Myocyte (in vitro differentiated cells): Measurements from ENCODE around the gene GCFC2. TPM values are rescaled to one million over a fixed set of nuclear protein-coding genes. Genes with fewer than 3 reads are reported as not detected.
"Not testable (repeated sequence)": the region's sequence is repeated elsewhere in the genome, so short reads cannot be mapped to it uniquely, and the experiment has no call there.

Experiments used
- DNase-seq: peaks from one replicate; pipeline ENCODE4 v3.0.0-alpha.2; 2012; ENCODE audit warnings: low read depth
- polyA plus RNA-seq: library from polyadenylated mRNA; unstranded; fragments of >200 nt; gene quantifications from one replicate; pipeline ENCODE4 v1.2.1, GENCODE V29; 2012; ENCODE audit warnings: missing spikeins
- total RNA-seq: library from RNA; depleted of rRNA; stranded (reverse); fragments of >200 nt; gene quantifications from 2 replicates; pipeline ENCODE4 v1.2.3, GENCODE V29; 2014

The GCFC2 gene
- 10.5 and 14.6 TPM in 2 replicates for total RNA-seq
- polyA plus RNA-seq, result 3.5 TPM

DNA sequence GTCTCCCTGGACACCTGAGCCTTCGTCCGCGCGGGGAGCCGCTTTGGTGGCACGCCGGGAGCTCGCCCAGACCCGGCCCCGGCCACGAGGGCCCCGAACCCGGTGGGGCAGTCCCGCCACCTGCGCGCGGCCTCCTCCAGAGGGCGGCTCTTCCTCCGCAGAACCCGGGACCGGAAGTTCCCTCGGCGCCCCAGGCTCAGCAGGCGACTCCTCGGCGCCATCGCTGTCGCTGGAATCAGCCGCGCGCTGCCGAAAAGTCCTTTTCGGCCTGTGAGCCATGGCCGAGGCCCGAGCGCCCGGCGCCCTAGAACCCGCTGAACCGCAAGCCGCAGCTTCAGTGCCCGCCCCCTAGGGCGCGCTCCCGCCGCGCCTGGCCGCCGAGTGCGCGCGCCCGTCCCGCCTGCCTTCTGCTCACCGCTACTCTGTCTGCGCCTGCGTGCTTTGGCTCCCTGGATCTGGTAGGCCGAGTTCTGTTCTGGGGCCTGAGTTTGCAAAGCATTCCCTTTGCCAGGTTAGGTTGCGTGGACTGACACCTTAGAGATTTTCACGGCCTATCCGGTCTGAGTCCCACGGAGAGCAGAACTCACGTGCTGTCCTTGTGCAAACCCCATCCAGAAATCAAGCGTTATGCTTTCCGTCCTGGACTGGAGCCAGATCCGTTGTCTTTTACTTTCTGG lies at the start of gene GCFC2:
GCFC2 (minus strand) TSS at position 339 of the 677 bp plus-strand sequence; CDS start at position 279, 60 bp downstream.
- peak; percentile 88 for DNase-seq

- no peak for DNase-seq
Observed at GRCh38 chr2:75752828-75753227, 42.1 kb upstream of the GCFC2 start.

- no peak for DNase-seq
Observed at GRCh38 chr2:75751824-75752468, 41.2 kb upstream of the GCFC2 start.

DNA sequence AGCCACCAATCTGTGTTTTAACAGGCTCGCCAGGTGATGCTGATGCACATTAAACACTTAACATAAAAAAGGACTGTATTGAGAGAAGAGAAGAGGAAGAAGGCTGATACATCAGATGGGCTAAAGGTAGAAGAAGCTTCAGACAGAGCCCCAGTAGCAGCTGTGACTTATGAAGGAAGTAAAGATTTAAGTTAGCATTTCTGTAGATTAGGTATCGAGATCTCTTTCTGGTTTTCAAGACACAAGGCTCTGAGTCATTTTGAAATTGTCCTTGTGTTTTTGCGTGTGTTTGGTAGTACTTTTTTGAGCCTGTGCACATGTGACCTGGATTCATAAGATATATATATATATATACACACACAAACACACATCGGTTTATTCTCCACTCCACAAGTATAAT lies 40.6 kb upstream of the GCFC2 start:
- no peak for DNase-seq

GRCh38 chr2:75737961-75738360 lies 27.2 kb upstream of the GCFC2 start:
- no peak for DNase-seq

GRCh38 chr2:75736276-75736675 lies 25.6 kb upstream of the GCFC2 start:
- no peak for DNase-seq

DNA sequence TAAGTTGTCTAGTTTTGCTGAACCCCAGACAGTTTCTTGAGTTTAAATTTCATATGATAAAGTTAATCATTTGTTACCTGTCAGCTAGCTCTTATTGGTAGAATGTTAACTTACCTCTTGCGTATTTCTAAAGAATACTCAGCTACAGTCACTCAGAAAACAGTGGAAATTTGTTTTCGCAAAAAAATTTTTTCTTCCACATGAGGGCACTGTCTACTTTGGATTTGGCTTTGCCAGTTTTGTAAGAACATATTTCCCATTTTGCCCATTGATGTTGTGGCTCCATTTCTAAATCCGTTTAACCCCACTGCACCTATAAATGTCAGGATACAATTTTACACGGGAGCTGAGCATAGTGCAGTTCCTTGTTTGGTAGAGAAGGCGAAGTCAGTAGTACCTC lies 19.1 kb upstream of the GCFC2 start:
- DNase-seq, result no peak

GRCh38 chr2:75728614-75729419 lies 18.1 kb upstream of the GCFC2 start:
- DNase-seq, result no peak

DNA sequence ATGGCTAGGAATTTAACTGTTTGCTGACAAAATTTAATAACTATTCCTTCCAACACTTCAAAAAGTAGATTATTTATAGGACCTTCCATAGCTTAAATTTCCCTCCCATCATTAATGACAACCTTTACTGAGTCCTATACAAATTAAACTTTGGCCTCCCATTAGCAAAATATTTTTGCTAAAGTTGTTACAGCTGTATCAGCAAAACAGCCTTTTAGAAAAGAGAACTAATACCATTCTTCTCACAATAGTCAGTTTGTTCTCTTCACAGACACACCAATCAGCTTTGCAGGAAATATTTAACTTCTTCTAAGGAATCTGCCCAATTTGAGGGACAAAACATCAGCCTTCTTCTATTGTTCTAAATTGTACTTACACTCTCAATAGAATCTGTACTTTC lies 12.0 kb upstream of the GCFC2 start:
- DNase-seq, result no peak

DNA sequence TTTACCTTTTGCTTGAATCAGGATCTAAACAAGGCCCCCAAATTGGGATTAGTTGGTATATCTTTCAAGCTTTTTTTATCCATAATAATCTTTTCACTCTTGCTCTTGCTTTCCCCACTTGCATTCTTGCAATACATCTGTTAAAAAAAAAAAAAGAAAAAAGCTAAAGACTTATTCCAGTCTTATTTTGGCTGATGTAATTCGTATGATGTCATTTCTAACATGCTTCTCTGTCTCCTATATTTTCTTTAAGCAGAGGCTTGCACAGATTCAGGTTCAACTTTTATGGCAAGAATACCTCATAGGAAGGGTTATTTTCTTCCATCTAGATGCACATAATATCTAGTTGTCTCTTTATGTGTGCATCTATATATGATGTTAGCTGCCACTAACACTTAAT lies 9.8 kb upstream of the GCFC2 start:
- DNase-seq, result no peak

DNA sequence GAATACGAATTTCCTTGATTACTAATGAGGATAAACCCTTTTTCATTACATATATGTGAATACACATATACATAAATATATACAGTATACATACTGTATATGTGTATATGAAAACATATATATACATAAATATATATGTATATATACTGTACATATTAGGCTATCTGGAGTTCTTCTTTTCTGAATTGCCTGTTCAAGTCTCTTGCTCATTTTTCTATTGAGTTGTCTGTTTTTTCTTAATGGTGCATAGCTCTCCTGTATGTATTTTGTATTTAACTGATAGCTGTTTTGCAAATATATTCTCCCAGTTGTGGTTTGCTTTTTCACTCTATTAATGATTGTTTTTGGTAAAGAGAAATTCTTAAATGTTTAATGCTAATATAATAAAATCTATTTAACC lies 8.9 kb upstream of the GCFC2 start:
- no peak for DNase-seq

DNA sequence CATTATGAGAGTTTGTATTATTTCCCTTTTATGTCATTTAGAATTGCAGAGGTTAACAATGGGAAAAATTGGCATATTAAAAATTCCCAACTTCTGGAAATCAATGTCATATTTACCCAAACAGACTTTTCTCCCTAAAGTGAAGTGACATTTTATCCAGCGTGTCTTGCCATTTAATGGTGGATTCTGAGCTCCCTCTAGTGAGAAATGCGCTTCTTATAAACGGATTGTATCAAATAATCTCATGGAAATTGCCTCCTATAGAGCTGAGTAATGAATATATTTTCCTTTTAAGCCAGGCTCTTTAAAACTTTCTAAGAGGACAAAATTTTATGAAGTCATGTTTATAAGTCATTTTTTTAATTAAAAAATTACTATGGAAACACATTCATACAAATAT lies 5.7 kb upstream of the GCFC2 start:
- DNase-seq, result peak; percentile 10

GRCh38 chr2:75711590-75711989 lies 875 bp upstream of the GCFC2 start:
- DNase-seq, result not testable (repeated sequence)

DNA sequence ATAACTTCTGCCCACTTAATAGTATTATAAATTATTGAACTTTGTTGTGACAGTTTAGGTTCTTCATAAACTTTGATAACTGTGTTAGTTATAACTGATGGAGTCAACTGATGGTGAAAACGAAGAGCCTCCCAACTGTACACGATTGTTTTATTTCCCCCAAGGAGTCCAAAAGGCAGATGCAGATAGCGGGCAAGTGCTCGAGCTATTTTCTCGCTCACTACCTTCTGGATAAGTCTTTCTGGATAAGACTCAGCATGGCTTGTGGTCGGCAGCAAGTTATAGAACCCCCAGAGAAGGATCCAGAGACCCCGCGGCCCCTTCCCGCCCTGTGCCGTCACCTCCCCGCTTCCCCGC lies 517 bp downstream of the GCFC2 start:
- DNase-seq, result no peak

DNA sequence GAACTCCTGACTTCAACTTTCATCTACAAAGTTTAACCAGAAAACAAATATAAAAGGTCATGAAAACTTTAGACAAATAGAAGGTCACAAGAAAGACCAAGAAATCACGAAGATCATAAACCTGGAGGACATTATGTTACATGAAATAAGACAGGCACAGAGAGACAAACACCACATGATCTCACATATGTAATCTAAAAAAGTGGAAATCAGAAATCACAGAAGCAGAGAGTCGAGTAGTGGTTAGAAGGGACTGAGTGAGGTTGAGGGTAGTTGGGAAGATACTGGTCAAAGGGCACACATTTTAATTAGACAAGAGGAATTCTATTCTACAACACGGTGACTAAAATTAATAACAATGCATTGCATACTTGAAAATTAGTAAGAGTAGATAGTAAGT lies 1.4 kb downstream of the GCFC2 start:
- peak; percentile 1 for DNase-seq

- no peak for DNase-seq
Observed at GRCh38 chr2:75707901-75708300, 2.8 kb downstream of the GCFC2 start.

- DNase-seq, result no peak
Observed at GRCh38 chr2:75705921-75706320, 4.8 kb downstream of the GCFC2 start.

GRCh38 chr2:75703589-75704287 lies 7.0 kb downstream of the GCFC2 start:
- DNase-seq, result no peak

DNA sequence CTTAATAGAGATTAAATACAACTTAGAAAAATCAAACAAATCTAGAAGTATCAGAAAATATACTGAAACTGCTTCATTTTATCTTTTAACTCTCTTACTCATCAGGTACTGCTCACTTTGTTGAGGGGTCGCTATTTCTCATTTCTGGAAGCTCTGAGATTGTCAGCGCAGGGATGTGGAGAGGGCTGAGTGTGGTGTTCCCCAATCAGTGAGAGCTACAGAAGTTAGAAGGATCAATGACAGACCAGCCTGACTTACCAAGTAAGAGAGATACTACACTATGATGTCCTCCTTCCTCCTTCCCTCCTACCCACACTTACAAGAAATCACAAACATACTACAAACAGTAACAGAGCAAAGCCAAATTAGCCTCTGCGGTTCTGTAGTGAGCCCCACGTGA lies 8.1 kb downstream of the GCFC2 start:
- no peak for DNase-seq

DNA sequence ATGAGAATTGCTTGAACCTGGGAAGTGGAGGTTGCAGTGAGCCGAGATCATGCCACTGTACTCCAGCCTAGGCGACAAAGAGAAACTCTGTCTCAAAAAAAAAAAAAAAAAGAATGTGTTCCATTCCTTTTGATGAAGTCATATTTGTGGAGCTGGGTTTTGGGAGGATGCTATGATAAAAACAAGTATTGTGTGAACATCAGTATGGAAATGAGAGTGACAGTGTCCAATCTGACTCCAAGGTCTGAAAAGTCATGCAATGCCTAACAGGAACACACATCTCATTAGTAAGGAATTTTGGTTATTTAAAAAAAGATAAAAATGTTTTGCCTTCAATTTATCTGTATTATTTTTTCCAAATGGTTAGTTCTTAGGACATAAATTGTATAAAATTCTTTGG lies 11.8 kb downstream of the GCFC2 start:
- no peak for DNase-seq

GRCh38 chr2:75688196-75688595 lies 22.5 kb downstream of the GCFC2 start:
- DNase-seq, result no peak

DNA sequence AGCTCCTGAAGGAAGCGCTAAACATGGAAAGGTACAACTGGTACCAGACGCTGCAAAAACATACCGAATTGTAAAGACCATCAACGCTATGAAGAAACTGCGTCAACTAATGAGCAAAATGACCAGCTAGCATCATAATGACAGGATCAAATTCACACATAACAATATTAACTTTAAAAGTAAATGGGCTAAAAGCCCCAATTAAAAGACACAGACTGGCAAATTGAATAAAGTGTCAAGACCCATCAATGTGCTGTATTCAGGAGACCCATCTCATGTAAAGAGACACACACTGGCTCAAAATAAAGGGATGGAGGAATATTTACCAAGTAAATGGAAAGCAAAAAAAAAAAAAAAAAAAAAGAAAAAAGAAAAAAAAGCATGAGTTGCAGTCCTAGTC lies 27.3 kb downstream of the GCFC2 start:
- DNase-seq, result not testable (repeated sequence)
